Testis (tissue), 2 donors: ENCODE results near the gene PPTC7.
"Not testable (repeated sequence)": the region's sequence is repeated elsewhere in the genome, so short reads cannot be mapped to it uniquely, and the experiment has no call there.

ENCODE experiments used
- CTCF ChIP-seq, 3 experiments: fragments of 450-650 bp in 2 of 3; fragments of 200-600 bp in 1 of 3; sonication (generic) in 1 of 3; IDR thresholded peaks; one replicate each; pipeline ENCODE4 v1.5.1; 2016 to 2019; ENCODE audit warnings: antibody characterized with exemption in 3 of 3, mild to moderate bottlenecking in 2 of 3, moderate library complexity in 1 of 3
- POLR2A ChIP-seq: fragments of 450-650 bp; IDR thresholded peaks from one replicate; pipeline ENCODE4 v1.6.1; 2017; ENCODE audit warnings: antibody characterized with exemption, mild to moderate bottlenecking, moderate library complexity

GRCh38 chr12:110518014-110518413, 65.1 kb downstream of the PPTC7 start:
- not testable (repeated sequence) for TF ChIP-seq CTCF (IDR thresholded peaks at IDR 0.05); POLR2A
